A549 (cell line): ENCODE results near the gene CEP152. TPM values are rescaled to one million over a fixed set of nuclear protein-coding genes. Genes with fewer than 3 reads are reported as not detected.
A peak's percentile ranks its signal among the peaks of the same experiment; 100 is the strongest.

Experiments used
- ATAC-seq, 2 experiments: fragments of 200-7000 bp in 1 of 2; fragments of >200 bp in 1 of 2; cut with Nextera tagmentation in 1 of 2; cut with Tn5 transposase in 1 of 2; 3 replicates each; pipeline versions ENCODE4 v1.8.0 to v1.9.1; 2018 to 2020; ENCODE audit warnings: mild to moderate bottlenecking in 1 of 2, moderate library complexity in 1 of 2
- CTCF ChIA-PET: fragments of 300-600 bp; sonication (Branson Sonifier 250); formaldehyde crosslinking; extraction: SDS; loops from one replicate; lab custom pipeline; 2021; ENCODE audit warnings: antibody characterized with exemption, inconsistent platforms; lab: Yijun Ruan, JAX
- POLR2A ChIA-PET: fragments of 350-600 bp; formaldehyde crosslinking; extraction: SDS; loops from one replicate; lab custom pipeline; 2021; ENCODE audit warnings: antibody characterized with exemption, inconsistent platforms; lab: Yijun Ruan, JAX
- DNase-seq, 2 experiments: peaks; one replicate each; pipeline versions ENCODE4 v3.0.0 to v3.0.0-alpha.2; 2011 to 2016; ENCODE audit warnings: low read depth in 1 of 2, low spot score in 1 of 2
- FAIRE-seq: peaks from 2 replicates; lab custom pipeline; 2011; peaks lifted over from hg19 to GRCh38; lab: Jason Lieb, UNC
- H3K27ac ChIP-seq, 2 experiments: fragments of >200 bp; sonication (Bioruptor Twin); formaldehyde crosslinking; 3 replicates each; pipeline ENCODE4 v1.5.1; 2016 to 2017
- H3K4me1 ChIP-seq: fragments of >200 bp; sonication (Bioruptor Twin); formaldehyde crosslinking; 3 replicates; pipeline ENCODE4 v1.6.1; 2016
- H3K4me2 ChIP-seq: fragments of >200 bp; sonication (Bioruptor Twin); formaldehyde crosslinking; 3 replicates; pipeline ENCODE4 v1.6.1; 2016
- H3K4me3 ChIP-seq: fragments of >200 bp; sonication (Bioruptor Twin); formaldehyde crosslinking; 3 replicates; pipeline ENCODE4 v1.5.1; 2016
- H3K9me3 ChIP-seq: fragments of >200 bp; sonication (Bioruptor Twin); formaldehyde crosslinking; 3 replicates; pipeline ENCODE4 v1.6.1; 2016
- ATOH8 ChIP-seq: fragments of 250-450 bp; sonication (Bioruptor Pico); IDR thresholded peaks from 2 replicates; pipeline ENCODE4 v1.5.0; 2020; ENCODE audit warnings: low read depth, mild to moderate bottlenecking, moderate library complexity
- CBX8 ChIP-seq: fragments of 200-600 bp; sonication (generic); IDR thresholded peaks from 2 replicates; pipeline ENCODE4 v1.6.1; 2016
- CEBPB ChIP-seq, 2 experiments: fragments of >200 bp in 1 of 2; sonication (Bioruptor Twin) in 1 of 2; formaldehyde crosslinking in 1 of 2; IDR thresholded peaks; 2 replicates each; pipeline ENCODE4 v1.6.1; 2012 to 2016
- CHD2 ChIP-seq: fragments of 150-350 bp; IDR thresholded peaks from 2 replicates; pipeline ENCODE4 v1.6.1; 2014; ENCODE audit warnings: low read length; ENCODE audit not compliant: partially characterized antibody
- E2F6 ChIP-seq: IDR thresholded peaks from 2 replicates; pipeline ENCODE4 v1.6.1; 2012; ENCODE audit warnings: low read depth, borderline replicate concordance
- EP300 ChIP-seq, 2 experiments: fragments of >200 bp; sonication (Bioruptor Twin); formaldehyde crosslinking; IDR thresholded peaks; 2 replicates in 1 of 2; 3 replicates in 1 of 2; pipeline ENCODE4 v1.6.1; 2016 to 2017
- FOSL2 ChIP-seq, 2 experiments: fragments of 450-650 bp in 1 of 2; fragments of >200 bp in 1 of 2; sonication (Bioruptor Twin) in 1 of 2; formaldehyde crosslinking; IDR thresholded peaks; 2 replicates each; pipeline versions ENCODE4 v1.5.0 to v1.6.1; 2016 to 2020; ENCODE audit warnings: mild to moderate bottlenecking in 1 of 2, moderate library complexity in 1 of 2
- GATA3 ChIP-seq: IDR thresholded peaks from 2 replicates; pipeline ENCODE4 v1.6.1; 2012; ENCODE audit warnings: borderline replicate concordance
- HOXB13 ChIP-seq: fragments of 250-450 bp; sonication (Bioruptor Pico); IDR thresholded peaks from 2 replicates; pipeline ENCODE4 v1.5.0; 2020; ENCODE audit warnings: low read depth, mild to moderate bottlenecking, moderate library complexity
- HOXB5 ChIP-seq: fragments of 250-450 bp; sonication (Bioruptor Pico); IDR thresholded peaks from 2 replicates; pipeline ENCODE4 v1.5.0; 2020; ENCODE audit warnings: mild to moderate bottlenecking, moderate library complexity
- JUN ChIP-seq, 2 experiments: fragments of >200 bp; sonication (Bioruptor Twin); formaldehyde crosslinking; IDR thresholded peaks; 2 replicates in 1 of 2; 3 replicates in 1 of 2; pipeline ENCODE4 v1.6.1; 2016 to 2017
- JUNB ChIP-seq: fragments of >200 bp; sonication (Bioruptor Twin); formaldehyde crosslinking; IDR thresholded peaks from 2 replicates; pipeline ENCODE4 v1.6.1; 2016
- KDM1A ChIP-seq: fragments of 200-600 bp; sonication (generic); IDR thresholded peaks from 2 replicates; pipeline ENCODE4 v1.6.1; 2016; ENCODE audit warnings: low read depth, mild to moderate bottlenecking
- MAFK ChIP-seq: fragments of 450-650 bp; IDR thresholded peaks from 2 replicates; pipeline ENCODE4 v1.6.1; 2014; ENCODE audit not compliant: partially characterized antibody
- MAX ChIP-seq: IDR thresholded peaks from 2 replicates; pipeline ENCODE4 v1.6.1; 2012
- MAZ ChIP-seq: fragments of 150-350 bp; IDR thresholded peaks from 2 replicates; pipeline ENCODE4 v1.6.1; 2014; ENCODE audit warnings: antibody characterized with exemption, low read depth, low read length, borderline replicate concordance
- NFE2L2 ChIP-seq: fragments of 150-350 bp; conservative IDR thresholded peaks from 2 replicates; pipeline ENCODE4 v1.6.1; 2014; ENCODE audit warnings: low read length
- PHF8 ChIP-seq: fragments of 200-600 bp; sonication (generic); IDR thresholded peaks from 2 replicates; pipeline ENCODE4 v1.6.1; 2016; ENCODE audit warnings: low read depth, mild to moderate bottlenecking, antibody characterized with exemption, moderate library complexity, borderline replicate concordance
- POLR2A ChIP-seq: IDR thresholded peaks from 2 replicates; pipeline ENCODE4 v1.6.1; 2012; ENCODE audit warnings: mild to moderate bottlenecking, low read length
- POLR2AphosphoS2 ChIP-seq: conservative IDR thresholded peaks from 2 replicates; pipeline ENCODE4 v1.6.1; 2012; ENCODE audit warnings: low read length, improper control_type of control experiment, inconsistent platforms
- RARB ChIP-seq: fragments of 250-450 bp; sonication (Bioruptor Pico); IDR thresholded peaks from 2 replicates; pipeline ENCODE4 v1.8.0; 2021; ENCODE audit warnings: mild to moderate bottlenecking, moderate library complexity
- RNF2 ChIP-seq: fragments of 200-600 bp; sonication (generic); IDR thresholded peaks from 2 replicates; pipeline ENCODE4 v1.6.1; 2016; ENCODE audit warnings: low read depth, mild to moderate bottlenecking, antibody characterized with exemption, moderate library complexity, borderline replicate concordance
- SREBF2 ChIP-seq: fragments of 450-650 bp; IDR thresholded peaks from 2 replicates; pipeline ENCODE4 v1.6.1; 2014; ENCODE audit warnings: mild to moderate bottlenecking, moderate library complexity
- ZC3H11A ChIP-seq: fragments of 450-650 bp; IDR thresholded peaks from 2 replicates; pipeline ENCODE4 v1.6.1; 2014; ENCODE audit warnings: antibody characterized with exemption, mild to moderate bottlenecking
- ZFP36 ChIP-seq: fragments of 450-650 bp; IDR thresholded peaks from 2 replicates; pipeline ENCODE4 v1.6.1; 2014; ENCODE audit warnings: borderline replicate concordance; ENCODE audit not compliant: partially characterized antibody
- ZNF302 ChIP-seq: fragments of 250-450 bp; sonication (Bioruptor Pico); IDR thresholded peaks from 2 replicates; pipeline ENCODE4 v1.9.0; 2021; ENCODE audit warnings: inconsistent platforms, mild to moderate bottlenecking, moderate library complexity
- WGBS: methylation state at CpG from one replicate; pipeline ENCODE4 v1.1.6; 2017; ENCODE audit errors: missing lambda C conversion rate; 5-methylcytosine and 5-hydroxymethylcytosine counted together
- polyA minus RNA-seq: library from RNA; depleted of rRNA, polyadenylated mRNA; stranded (reverse); fragments of >200 nt; gene quantifications from 2 replicates; pipeline ENCODE4 v1.2.3, GENCODE V29; 2011; rRNA and poly(A)+ RNA removed
- polyA plus RNA-seq, 4 experiments: library from polyadenylated mRNA; depleted of rRNA in 3 of 4; stranded (reverse); fragments of >200 nt; fragmentation: RNase III in 1 of 4; extraction: RNeasy Plus Mini Kit Qiagen cat#74134 plus additional on column Dnase treatment in 1 of 4; gene quantifications; 2 replicates in 3 of 4; 3 replicates in 1 of 4; pipeline ENCODE4 v1.2.3, GENCODE V29; 2011 to 2017
- TF ChIP-seq, protein P1 (sequence below): IDR thresholded peaks from 2 replicates; pipeline ENCODE4 v1.6.1; 2012
- TF ChIP-seq, protein P2 (sequence below): fragments of >200 bp; sonication (Bioruptor Twin); formaldehyde crosslinking; IDR thresholded peaks from 3 replicates; pipeline ENCODE4 v1.5.1; 2016

The CEP152 gene, protein sequence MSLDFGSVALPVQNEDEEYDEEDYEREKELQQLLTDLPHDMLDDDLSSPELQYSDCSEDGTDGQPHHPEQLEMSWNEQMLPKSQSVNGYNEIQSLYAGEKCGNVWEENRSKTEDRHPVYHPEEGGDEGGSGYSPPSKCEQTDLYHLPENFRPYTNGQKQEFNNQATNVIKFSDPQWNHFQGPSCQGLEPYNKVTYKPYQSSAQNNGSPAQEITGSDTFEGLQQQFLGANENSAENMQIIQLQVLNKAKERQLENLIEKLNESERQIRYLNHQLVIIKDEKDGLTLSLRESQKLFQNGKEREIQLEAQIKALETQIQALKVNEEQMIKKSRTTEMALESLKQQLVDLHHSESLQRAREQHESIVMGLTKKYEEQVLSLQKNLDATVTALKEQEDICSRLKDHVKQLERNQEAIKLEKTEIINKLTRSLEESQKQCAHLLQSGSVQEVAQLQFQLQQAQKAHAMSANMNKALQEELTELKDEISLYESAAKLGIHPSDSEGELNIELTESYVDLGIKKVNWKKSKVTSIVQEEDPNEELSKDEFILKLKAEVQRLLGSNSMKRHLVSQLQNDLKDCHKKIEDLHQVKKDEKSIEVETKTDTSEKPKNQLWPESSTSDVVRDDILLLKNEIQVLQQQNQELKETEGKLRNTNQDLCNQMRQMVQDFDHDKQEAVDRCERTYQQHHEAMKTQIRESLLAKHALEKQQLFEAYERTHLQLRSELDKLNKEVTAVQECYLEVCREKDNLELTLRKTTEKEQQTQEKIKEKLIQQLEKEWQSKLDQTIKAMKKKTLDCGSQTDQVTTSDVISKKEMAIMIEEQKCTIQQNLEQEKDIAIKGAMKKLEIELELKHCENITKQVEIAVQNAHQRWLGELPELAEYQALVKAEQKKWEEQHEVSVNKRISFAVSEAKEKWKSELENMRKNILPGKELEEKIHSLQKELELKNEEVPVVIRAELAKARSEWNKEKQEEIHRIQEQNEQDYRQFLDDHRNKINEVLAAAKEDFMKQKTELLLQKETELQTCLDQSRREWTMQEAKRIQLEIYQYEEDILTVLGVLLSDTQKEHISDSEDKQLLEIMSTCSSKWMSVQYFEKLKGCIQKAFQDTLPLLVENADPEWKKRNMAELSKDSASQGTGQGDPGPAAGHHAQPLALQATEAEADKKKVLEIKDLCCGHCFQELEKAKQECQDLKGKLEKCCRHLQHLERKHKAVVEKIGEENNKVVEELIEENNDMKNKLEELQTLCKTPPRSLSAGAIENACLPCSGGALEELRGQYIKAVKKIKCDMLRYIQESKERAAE (N-terminal part only)
- polyA plus RNA-seq (2011; rRNA removed) (3.9 and 4.5 TPM in 2 replicates), polyA plus RNA-seq (2017; fragmentation: RNase III; extraction: RNeasy Plus Mini Kit Qiagen cat#74134 plus additional on column Dnase treatment) (4.3 to 9.5 TPM (median 8.2 TPM) in 3 replicates), polyA minus RNA-seq (11.2 and 22.2 TPM in 2 replicates)
- polyA plus RNA-seq (2012; cell fraction: cytosol; rRNA removed) = 0.71 and 0.83 TPM in 2 replicates
- polyA plus RNA-seq (2012; cell fraction: nucleus; rRNA removed) = 1.3 and 1.4 TPM in 2 replicates

- FAIRE-seq = no peak
- CTCF ChIA-PET = interaction anchor here (0.7 to 1.4 kb wide), 5 partner anchors 9 to 453 kb away, joined by 3 to 5 read pairs (median 3); partner anchors contain the start of gene FBN1
These were observed at the start of gene CEP152 for GRCh38 chr15:48810414-48811324. CEP152 (minus strand) TSS chr15:48811069; CDS start chr15:48805649, 5,420 bp downstream.

More at GRCh38 chr15:48810414-48811324, at the start of gene CEP152:
- H3K4me2 ChIP-seq = peak within 1 kb of the TSS; percentile 85
- peak; percentile 98 to 99 for ATAC-seq
- peak within 1 kb of the TSS; percentile 87 for H3K4me3 ChIP-seq
- H3K9me3 ChIP-seq = no peaks in the 10 kb centered on the region
- H3K27ac ChIP-seq = peak within 1 kb of the TSS; percentile 76 to 90
- TF ChIP-seq ATOH8 (no peak), CBX8 (no peak), E2F6 (no peak), FOSL2 (IDR thresholded peaks at IDR 0.05) (no peak), FOSL2 (CRISPR knock-in tag; IDR thresholded peaks at IDR 0.05) (no peak), JUN (IDR thresholded peaks at IDR 0.05) (0 out of 5 replicates have a peak, but pooled peaks of 1 of the 2 experiments have one; percentile 37), ZC3H11A (no peak), POLR2AphosphoS2 (no peak), KDM1A (no peak), HOXB5 (CRISPR knock-in tag) (no peak), MAFK (no peak), CHD2 (no peak), RARB (CRISPR knock-in tag) (no peak), GATA3 (no peak), EP300 (IDR thresholded peaks at IDR 0.05) (no peak), PHF8 (peak; percentile 30; the same call in 1 of the 2 replicates), ZFP36 (no peak), NFE2L2 (no peak), RNF2 (no peak), MAZ (no peak), SREBF2 (no peak), HOXB13 (CRISPR knock-in tag) (no peak), JUNB (no peak), MAX (0 out of 2 replicates have a peak, but pooled peaks have one; percentile 13), CEBPB (IDR thresholded peaks at IDR 0.05) (no peak), ZNF302 (no peak), POLR2A (peak; percentile 25; the same call in 1 of the 2 replicates)
- TF ChIP-seq, protein P1, sequence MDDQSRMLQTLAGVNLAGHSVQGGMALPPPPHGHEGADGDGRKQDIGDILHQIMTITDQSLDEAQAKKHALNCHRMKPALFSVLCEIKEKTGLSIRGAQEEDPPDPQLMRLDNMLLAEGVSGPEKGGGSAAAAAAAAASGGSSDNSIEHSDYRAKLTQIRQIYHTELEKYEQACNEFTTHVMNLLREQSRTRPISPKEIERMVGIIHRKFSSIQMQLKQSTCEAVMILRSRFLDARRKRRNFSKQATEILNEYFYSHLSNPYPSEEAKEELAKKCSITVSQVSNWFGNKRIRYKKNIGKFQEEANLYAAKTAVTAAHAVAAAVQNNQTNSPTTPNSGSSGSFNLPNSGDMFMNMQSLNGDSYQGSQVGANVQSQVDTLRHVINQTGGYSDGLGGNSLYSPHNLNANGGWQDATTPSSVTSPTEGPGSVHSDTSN = peak; percentile 78
- TF ChIP-seq, protein P2, sequence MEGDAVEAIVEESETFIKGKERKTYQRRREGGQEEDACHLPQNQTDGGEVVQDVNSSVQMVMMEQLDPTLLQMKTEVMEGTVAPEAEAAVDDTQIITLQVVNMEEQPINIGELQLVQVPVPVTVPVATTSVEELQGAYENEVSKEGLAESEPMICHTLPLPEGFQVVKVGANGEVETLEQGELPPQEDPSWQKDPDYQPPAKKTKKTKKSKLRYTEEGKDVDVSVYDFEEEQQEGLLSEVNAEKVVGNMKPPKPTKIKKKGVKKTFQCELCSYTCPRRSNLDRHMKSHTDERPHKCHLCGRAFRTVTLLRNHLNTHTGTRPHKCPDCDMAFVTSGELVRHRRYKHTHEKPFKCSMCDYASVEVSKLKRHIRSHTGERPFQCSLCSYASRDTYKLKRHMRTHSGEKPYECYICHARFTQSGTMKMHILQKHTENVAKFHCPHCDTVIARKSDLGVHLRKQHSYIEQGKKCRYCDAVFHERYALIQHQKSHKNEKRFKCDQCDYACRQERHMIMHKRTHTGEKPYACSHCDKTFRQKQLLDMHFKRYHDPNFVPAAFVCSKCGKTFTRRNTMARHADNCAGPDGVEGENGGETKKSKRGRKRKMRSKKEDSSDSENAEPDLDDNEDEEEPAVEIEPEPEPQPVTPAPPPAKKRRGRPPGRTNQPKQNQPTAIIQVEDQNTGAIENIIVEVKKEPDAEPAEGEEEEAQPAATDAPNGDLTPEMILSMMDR = no peak
- WGBS = 2% methylated on average over 21 of the region's 51 CpGs
- peaks cover 19% of the 10 kb centered on the region; the same call in 2 of the 3 replicates for H3K4me1 ChIP-seq
- DNase-seq = peak; percentile 67 to 98
- POLR2A ChIA-PET = interaction anchor here (1.0 kb wide), 1 partner anchor 479 kb away, joined by 5 read pairs; the partner anchor contains the start of gene DUT
